ENCODE results near the gene N4BP3.

GRCh38 chr5:178123094-178123965, 10.0 kb downstream of the N4BP3 start:
- TF ChIP-seq CTCF (IDR thresholded peaks at IDR 0.05; ENCODE audit: insufficient read depth, low read length) (no peak), REST (IDR thresholded peaks at IDR 0.05; ENCODE audit: insufficient replicate concordance, low read depth) (no peak)

All from HL-60 (cell line).